ENCODE measurements around the gene GALNT15.

DNA sequence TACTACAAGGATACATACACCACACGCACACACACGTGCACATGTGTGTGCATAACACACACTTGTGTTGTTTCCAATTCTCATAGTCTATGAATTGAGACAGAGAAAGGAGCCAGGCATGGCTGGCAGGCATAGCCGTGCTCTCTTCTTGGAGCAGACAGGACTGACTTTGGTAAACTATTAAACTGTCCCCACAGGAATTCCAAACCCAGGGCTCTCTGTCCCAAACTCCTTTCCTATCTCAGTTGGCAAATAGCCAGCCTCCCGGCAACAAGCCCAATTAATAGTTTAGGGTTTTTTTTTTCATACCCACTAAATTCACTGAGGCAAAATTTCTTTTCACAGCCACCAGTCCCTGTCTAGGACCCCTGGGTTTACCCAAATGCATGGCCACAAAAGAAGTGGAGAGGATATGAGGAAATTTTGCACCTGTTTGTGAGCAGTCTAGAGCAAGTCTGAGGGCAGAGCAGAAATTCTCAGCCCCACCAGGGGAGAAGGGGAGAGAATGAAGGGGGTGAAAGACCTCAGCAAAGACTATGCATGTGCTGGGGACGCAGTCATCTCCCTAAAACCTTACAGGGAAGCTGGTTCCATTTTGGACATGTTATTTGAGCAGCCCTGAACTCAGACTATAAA is 17.8 kb downstream of the GALNT15 start:
- TF ChIP-seq CTCF (conservative IDR thresholded peaks at IDR 0.05) (no peak), EZH2 (IDR thresholded peaks at IDR 0.05; ENCODE audit: low read depth) (no peak)
